Measurements from ENCODE around the gene PPP4C. TPM values are rescaled to one million over a fixed set of nuclear protein-coding genes. Genes with fewer than 3 reads are reported as not detected.
A peak's percentile ranks its signal among the peaks of the same experiment; 100 is the strongest.

The PPP4C gene
- total and polyA plus RNA-seq, 12 donors = 34.5 to 82.1 (median 42.4) TPM

DNA sequence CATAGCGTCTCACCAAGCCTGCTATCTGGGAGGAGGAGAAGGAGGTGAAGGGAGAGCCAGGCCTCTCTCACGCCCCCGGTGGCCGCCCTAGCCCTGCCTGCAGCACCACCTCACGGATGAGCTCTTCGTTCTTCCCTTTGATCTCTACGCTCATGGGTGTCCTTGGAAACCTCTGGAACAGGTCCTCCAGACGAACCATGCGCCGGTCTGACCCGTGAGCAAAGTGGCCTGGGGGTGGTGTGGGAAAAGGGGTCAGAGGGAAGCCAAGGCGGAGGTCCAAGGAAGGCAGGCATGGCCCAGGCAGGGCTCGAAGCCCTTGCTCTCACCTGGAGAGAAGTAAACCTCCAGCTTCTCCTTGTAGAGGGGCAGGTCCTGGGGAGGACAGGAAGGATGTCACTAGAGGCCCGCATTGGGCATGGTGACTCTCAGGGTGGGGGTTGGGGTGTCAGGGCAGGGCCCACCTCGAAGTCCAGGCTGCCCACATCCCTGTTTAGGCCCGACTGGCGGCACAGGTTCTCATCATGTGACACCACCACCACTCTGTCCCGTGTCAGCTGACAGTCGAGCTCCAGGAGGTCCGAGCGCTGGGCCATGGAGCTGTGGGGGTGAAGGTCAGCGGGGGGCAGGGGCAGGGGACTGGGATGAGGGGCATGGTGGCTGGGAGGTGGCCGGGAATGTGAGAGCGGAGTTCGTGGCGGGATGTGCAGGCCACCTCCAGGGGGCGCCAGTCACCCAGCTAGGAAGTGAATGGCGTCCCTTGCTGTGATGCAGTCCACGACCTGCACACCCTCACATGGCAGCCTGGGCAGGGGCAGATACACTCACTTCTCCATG lies 36.6 kb downstream of the PPP4C start:
- ATAC-seq (peak in 7 of 8 donors; percentile 15 to 64 (median 50)), DNase-seq (peak in 1 of 2 donors; percentile 73)
- intact Hi-C loops (cut with DNase I) = loop anchor here in 1 of 10 donors (10.0 kb wide), 1 partner anchor 312 kb away; no protein-coding TSS in a partner anchor
- peaks cover 0 to 9% (median 0%) of the 10 kb centered on the region in 9 donors for H3K4me1 ChIP-seq
- no peak overlapping the region for H3K4me3 ChIP-seq
- peaks cover 0 to 100% (median 31%) of the 10 kb centered on the region in 9 donors for H3K36me3 ChIP-seq
- H3K9me3 ChIP-seq = no peaks in the 10 kb centered on the region
- H3K27ac ChIP-seq = no peak overlapping the region
- 83 to 86% methylated on average over 29 of the region's 29 CpGs for WGBS, 2 donors
- TF ChIP-seq, protein P1, sequence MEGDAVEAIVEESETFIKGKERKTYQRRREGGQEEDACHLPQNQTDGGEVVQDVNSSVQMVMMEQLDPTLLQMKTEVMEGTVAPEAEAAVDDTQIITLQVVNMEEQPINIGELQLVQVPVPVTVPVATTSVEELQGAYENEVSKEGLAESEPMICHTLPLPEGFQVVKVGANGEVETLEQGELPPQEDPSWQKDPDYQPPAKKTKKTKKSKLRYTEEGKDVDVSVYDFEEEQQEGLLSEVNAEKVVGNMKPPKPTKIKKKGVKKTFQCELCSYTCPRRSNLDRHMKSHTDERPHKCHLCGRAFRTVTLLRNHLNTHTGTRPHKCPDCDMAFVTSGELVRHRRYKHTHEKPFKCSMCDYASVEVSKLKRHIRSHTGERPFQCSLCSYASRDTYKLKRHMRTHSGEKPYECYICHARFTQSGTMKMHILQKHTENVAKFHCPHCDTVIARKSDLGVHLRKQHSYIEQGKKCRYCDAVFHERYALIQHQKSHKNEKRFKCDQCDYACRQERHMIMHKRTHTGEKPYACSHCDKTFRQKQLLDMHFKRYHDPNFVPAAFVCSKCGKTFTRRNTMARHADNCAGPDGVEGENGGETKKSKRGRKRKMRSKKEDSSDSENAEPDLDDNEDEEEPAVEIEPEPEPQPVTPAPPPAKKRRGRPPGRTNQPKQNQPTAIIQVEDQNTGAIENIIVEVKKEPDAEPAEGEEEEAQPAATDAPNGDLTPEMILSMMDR (IDR thresholded peaks at IDR 0.05) = peak; percentile 32 to 71 (median 56)
- H3K27me3 ChIP-seq = no peaks in the 10 kb centered on the region

GRCh38 chr16:30113031-30113710 lies 37.4 kb downstream of the PPP4C start, which contains the start of gene GDPD3:
Gene GDPD3, minus strand, starts transcription at chr16:30113537. Its CDS starts 59 bp downstream, at chr16:30113478.
- Histone ChIP-seq H3K4me1 (peaks cover 0 to 9% (median 0%) of the 10 kb centered on the region in 9 donors), H3K9me3 (no peaks in the 10 kb centered on the region), H3K4me3 (no peak within 1 kb of the TSS), H3K36me3 (peaks cover 6 to 100% (median 39%) of the 10 kb centered on the region in 9 donors), H3K27me3 (no peaks in the 10 kb centered on the region), H3K27ac (peak within 1 kb of the TSS in 1 of 10 donors; percentile 13)
- ATAC-seq (peak in 6 of 8 donors; percentile 30 to 64 (median 48)), DNase-seq (peak in 1 of 2 donors; percentile 52)
- TF ChIP-seq, protein P1 (IDR thresholded peaks at IDR 0.05) = no peak
- intact Hi-C loops (cut with DNase I) = loop anchor here in 1 of 10 donors (10.0 kb wide), 1 partner anchor 312 kb away; no protein-coding TSS in a partner anchor
- WGBS, 2 donors = 71 to 75% methylated on average over 20 of the region's 20 CpGs

DNA sequence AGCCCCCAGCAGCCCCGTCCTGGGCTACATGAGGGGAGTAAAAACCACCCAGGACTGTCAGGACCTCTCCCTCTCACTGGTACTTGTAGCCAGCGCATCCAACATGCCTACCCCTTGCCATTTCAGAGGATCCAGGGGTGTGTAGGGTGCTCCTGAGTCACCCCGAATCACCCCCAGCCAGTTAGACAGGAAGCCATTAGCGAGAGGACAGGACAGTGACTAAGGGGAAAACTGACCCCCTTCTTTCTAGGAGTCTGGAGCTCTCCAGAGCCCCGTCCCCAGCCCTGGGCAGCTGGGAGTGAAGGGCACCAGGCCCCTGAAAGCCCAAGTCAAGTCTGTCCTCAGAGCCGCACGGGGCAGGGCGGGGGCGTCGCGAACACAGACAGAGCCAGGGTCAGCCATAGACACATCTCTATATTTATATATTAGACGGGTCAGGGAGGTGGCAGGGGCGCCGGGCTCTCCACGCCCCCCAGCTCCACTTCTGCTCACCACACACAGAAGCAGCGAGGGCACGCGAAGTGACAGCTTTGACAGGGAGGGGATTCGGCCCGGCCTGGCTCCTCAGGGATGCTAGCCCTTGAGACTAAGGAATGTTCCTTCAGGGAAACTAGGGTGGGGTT lies 38.0 kb downstream of the PPP4C start:
- ATAC-seq (peak in 3 of 8 donors; percentile 4 to 21 (median 11)), DNase-seq (no peak)
- Histone ChIP-seq H3K4me1 (peaks cover 0 to 9% (median 0%) of the 10 kb centered on the region in 9 donors), H3K4me3 (no peak overlapping the region), H3K9me3 (no peaks in the 10 kb centered on the region), H3K27me3 (no peaks in the 10 kb centered on the region), H3K36me3 (peaks cover 7 to 100% (median 45%) of the 10 kb centered on the region in 9 donors), H3K27ac (peak overlapping the region in 1 of 10 donors; percentile 13)
- 89 to 90% methylated on average over 20 of the region's 20 CpGs for WGBS, 2 donors
- TF ChIP-seq, protein P1 (IDR thresholded peaks at IDR 0.05) = no peak
- intact Hi-C loops (cut with DNase I) = loop anchor here in 1 of 10 donors (10.0 kb wide), 1 partner anchor 311 kb away; no protein-coding TSS in a partner anchor
